A673 (cell line): Measurements from ENCODE around the gene VTN. TPM values are rescaled to one million over a fixed set of nuclear protein-coding genes. Genes with fewer than 3 reads are reported as not detected.

Experiments
- BruUV-seq: library from RNA; stranded (reverse); fragments of 400-500 nt; replicated peaks from 2 replicates; lab custom pipeline; 2021; lab: Mats Ljungman, UMichigan
- CTCF ChIA-PET: fragments of 300-600 bp; sonication (Branson Sonifier 250); formaldehyde crosslinking; loops from one replicate; lab custom pipeline; 2022; ENCODE audit warnings: antibody characterized with exemption; lab: Charles Lee
- POLR2A ChIA-PET: fragments of 300-600 bp; sonication (Branson Sonifier 250); formaldehyde crosslinking; loops from one replicate; lab custom pipeline; 2022; ENCODE audit warnings: antibody characterized with exemption; ENCODE audit not compliant: low non-redundant PET; lab: Charles Lee
- DNase-seq: peaks from one replicate; pipeline ENCODE4 v3.0.0-alpha.2; 2015; ENCODE audit warnings: low spot score
- H3K27ac ChIP-seq: fragments of 200-600 bp; sonication (generic); 2 replicates; pipeline ENCODE4 v1.5.1; 2016; ENCODE audit warnings: mixed run types, low read depth, mild to moderate bottlenecking, mixed read lengths, antibody characterized with exemption, low read length; ENCODE audit not compliant: poor library complexity, severe bottlenecking
- H3K27me3 ChIP-seq: fragments of 200-600 bp; sonication (generic); replicated peaks from 2 replicates; pipeline ENCODE4 v1.6.1; 2017; ENCODE audit warnings: mixed run types, low read depth, mild to moderate bottlenecking, mixed read lengths, antibody characterized with exemption, low read length; ENCODE audit not compliant: insufficient read depth, poor library complexity
- H3K36me3 ChIP-seq: fragments of 200-600 bp; sonication (generic); 2 replicates; pipeline ENCODE4 v1.6.1; 2016; ENCODE audit warnings: mixed run types, mild to moderate bottlenecking, mixed read lengths, antibody characterized with exemption, low read length; ENCODE audit not compliant: insufficient read depth, poor library complexity, severe bottlenecking
- H3K4me1 ChIP-seq: fragments of 200-600 bp; sonication (generic); 2 replicates; pipeline ENCODE4 v1.6.1; 2017; ENCODE audit warnings: mixed run types, mild to moderate bottlenecking, mixed read lengths, antibody characterized with exemption, low read length; ENCODE audit not compliant: insufficient read depth, poor library complexity, severe bottlenecking
- H3K4me3 ChIP-seq: fragments of 200-600 bp; sonication (generic); 2 replicates; pipeline ENCODE4 v1.5.1; 2016; ENCODE audit warnings: low read depth, mixed run types, mild to moderate bottlenecking, mixed read lengths, low read length; ENCODE audit not compliant: poor library complexity, severe bottlenecking
- H3K9me3 ChIP-seq: fragments of 200-600 bp; sonication (generic); 2 replicates; pipeline ENCODE4 v1.6.1; 2016; ENCODE audit warnings: mixed run types, low read depth, mild to moderate bottlenecking, mixed read lengths, antibody characterized with exemption, low read length; ENCODE audit not compliant: poor library complexity, severe bottlenecking
- EZH2 ChIP-seq: fragments of 200-600 bp; sonication (generic); IDR thresholded peaks from 2 replicates; pipeline ENCODE4 v1.6.1; 2017; ENCODE audit warnings: borderline replicate concordance, low read depth, mild to moderate bottlenecking, mixed read lengths, antibody characterized with exemption, low read length; ENCODE audit not compliant: poor library complexity, severe bottlenecking
- intact Hi-C: fragments of 100-400 bp; cut with micrococcal nuclease; formaldehyde crosslinking; loops from one replicate; pipeline ENCODE4 v1.10.0; 2022; ENCODE audit not compliant: unreplicated experiment
- total RNA-seq: library from RNA; stranded (reverse); gene quantifications from 2 replicates; pipeline ENCODE4 v1.2.3, GENCODE V29; 2021
- TF ChIP-seq, protein P1 (sequence below): fragments of 300-800, 200-600 bp; sonication (generic); conservative IDR thresholded peaks from 2 replicates; pipeline ENCODE4 v1.5.1; 2017; ENCODE audit warnings: low read depth, mild to moderate bottlenecking, antibody characterized with exemption, low read length, moderate library complexity, mixed read lengths

Gene VTN
- total RNA-seq, 1 experiment from 2014 or later: 0.26 TPM

DNA sequence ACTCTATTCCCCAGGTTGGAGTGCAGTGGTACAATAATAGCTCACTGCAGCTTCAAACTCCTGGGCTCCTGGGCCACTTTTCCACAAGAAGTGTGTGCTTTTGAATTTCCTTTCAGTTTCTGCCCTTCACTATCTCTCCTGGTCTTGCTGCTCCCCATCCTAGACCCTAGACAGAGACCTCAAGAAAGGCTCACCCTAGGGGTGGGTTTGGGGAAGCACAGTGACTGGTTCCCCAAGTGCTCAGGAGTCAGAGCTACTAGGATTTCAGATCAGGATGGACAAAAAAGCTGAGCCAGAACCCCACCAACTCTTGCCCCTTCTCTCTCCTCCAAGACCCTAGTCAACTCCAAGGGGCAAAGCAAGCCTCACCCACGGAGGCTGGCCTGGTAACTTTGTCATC is 3.5 kb downstream of the VTN start:
- TF ChIP-seq, protein P1, sequence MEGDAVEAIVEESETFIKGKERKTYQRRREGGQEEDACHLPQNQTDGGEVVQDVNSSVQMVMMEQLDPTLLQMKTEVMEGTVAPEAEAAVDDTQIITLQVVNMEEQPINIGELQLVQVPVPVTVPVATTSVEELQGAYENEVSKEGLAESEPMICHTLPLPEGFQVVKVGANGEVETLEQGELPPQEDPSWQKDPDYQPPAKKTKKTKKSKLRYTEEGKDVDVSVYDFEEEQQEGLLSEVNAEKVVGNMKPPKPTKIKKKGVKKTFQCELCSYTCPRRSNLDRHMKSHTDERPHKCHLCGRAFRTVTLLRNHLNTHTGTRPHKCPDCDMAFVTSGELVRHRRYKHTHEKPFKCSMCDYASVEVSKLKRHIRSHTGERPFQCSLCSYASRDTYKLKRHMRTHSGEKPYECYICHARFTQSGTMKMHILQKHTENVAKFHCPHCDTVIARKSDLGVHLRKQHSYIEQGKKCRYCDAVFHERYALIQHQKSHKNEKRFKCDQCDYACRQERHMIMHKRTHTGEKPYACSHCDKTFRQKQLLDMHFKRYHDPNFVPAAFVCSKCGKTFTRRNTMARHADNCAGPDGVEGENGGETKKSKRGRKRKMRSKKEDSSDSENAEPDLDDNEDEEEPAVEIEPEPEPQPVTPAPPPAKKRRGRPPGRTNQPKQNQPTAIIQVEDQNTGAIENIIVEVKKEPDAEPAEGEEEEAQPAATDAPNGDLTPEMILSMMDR: no peak
- TF ChIP-seq EZH2: no peak
- ChIA-PET POLR2A (no interaction called here), CTCF (no interaction called here)
- H3K27me3 ChIP-seq: no peaks in the 10 kb centered on the region
- intact Hi-C loops: no loop called here
- peaks cover 10% of the 10 kb centered on the region for H3K4me1 ChIP-seq
- no peak overlapping the region for H3K27ac ChIP-seq
- DNase-seq: no peak
- H3K9me3 ChIP-seq: no peaks in the 10 kb centered on the region
- H3K36me3 ChIP-seq: peaks cover 8% of the 10 kb centered on the region
- BruUV-seq: no TSS peak
- no peak overlapping the region for H3K4me3 ChIP-seq

DNA sequence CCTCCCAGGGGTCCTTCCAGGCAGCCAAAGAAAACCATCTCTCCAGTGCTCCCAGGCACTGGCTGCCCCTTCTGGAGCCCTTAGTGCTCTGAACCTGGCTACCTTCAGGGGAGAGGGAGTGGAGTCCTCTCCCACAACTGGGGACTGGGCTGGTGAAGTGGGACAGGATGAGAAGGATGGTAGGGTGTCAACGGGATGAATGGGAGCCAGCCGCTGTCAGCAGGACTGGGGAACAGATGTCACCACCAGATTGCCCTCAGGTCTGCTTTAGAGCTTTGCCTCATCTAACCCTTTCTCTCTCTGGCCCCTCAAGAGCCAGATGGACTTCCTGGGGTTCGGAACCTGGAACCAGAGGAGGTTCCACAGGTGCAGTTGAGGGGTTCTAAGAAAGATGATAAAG is 4.6 kb downstream of the VTN start:
- CTCF ChIA-PET: no interaction called here
- Histone ChIP-seq H3K27me3 (no peaks in the 10 kb centered on the region), H3K4me3 (no peak overlapping the region), H3K36me3 (peaks cover 20% of the 10 kb centered on the region), H3K9me3 (no peaks in the 10 kb centered on the region), H3K4me1 (peaks cover 3% of the 10 kb centered on the region), H3K27ac (no peak overlapping the region)
- intact Hi-C loops: no loop called here
- no peak for DNase-seq
- no TSS peak for BruUV-seq
- POLR2A ChIA-PET: no interaction called here
- TF ChIP-seq, protein P1: no peak
- TF ChIP-seq EZH2: no peak

- peaks cover 24% of the 10 kb centered on the region for H3K36me3 ChIP-seq
- TF ChIP-seq, protein P1: no peak
- TF ChIP-seq EZH2: no peak
- H3K27me3 ChIP-seq: no peaks in the 10 kb centered on the region
- H3K9me3 ChIP-seq: no peaks in the 10 kb centered on the region
- H3K27ac ChIP-seq: no peak within 1 kb of the TSS
- ChIA-PET POLR2A (no interaction called here), CTCF (no interaction called here)
- H3K4me3 ChIP-seq: no peak within 1 kb of the TSS
- intact Hi-C loops: no loop called here
- no TSS peak for BruUV-seq
- DNase-seq: no peak
- no peaks in the 10 kb centered on the region for H3K4me1 ChIP-seq
These were observed 5.3 kb downstream of the VTN start, which contains the start of gene SEBOX for GRCh38 chr17:28364665-28365363. TSS of gene SEBOX (minus strand) at chr17:28365199. CDS start at chr17:28365151, 48 bp downstream.
